GM21423 (cell line): ENCODE measurements around the gene BACE2.
"Not testable (repeated sequence)": the region's sequence is repeated elsewhere in the genome, so short reads cannot be mapped to it uniquely, and the experiment has no call there.

Source experiments
- ATAC-seq: cut with Tn5 transposase; IDR thresholded peaks from one replicate; pipeline ENCODE4 v1.9.1; 2021; ENCODE audit warnings: mild to moderate bottlenecking, moderate library complexity; ENCODE audit not compliant: unreplicated experiment

Gene BACE2

GRCh38 chr21:41182547-41182946 is 14.6 kb downstream of the BACE2 start:
- no peak for ATAC-seq

DNA sequence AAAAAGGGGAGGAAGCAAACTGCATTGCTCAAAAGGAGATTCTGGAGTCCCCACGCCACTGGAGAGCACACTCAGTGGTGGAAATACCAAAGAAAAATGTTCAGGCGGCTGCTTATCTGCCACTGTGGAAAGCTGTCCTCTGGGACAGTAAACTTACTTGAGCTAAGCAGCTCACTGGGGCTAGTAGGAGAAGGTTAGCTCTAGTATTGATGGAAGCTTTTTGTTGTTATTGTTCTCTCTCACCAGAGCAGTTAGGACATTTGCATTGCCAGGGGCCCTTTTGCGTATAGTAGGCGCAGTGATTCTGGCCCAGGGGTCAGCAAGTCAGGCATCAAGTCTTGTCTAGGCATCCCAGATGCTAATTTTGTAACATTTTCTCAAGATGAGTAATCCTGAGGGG is 15.6 kb downstream of the BACE2 start:
- no peak for ATAC-seq

- no peak for ATAC-seq
These were observed 17.8 kb downstream of the BACE2 start for GRCh38 chr21:41185802-41186201.

- ATAC-seq, result no peak
These were observed 19.0 kb downstream of the BACE2 start for GRCh38 chr21:41186755-41187536.

GRCh38 chr21:41187537-41188025 is 19.6 kb downstream of the BACE2 start:
- no peak for ATAC-seq

GRCh38 chr21:41188486-41189149 is 20.7 kb downstream of the BACE2 start:
- ATAC-seq, result no peak

DNA sequence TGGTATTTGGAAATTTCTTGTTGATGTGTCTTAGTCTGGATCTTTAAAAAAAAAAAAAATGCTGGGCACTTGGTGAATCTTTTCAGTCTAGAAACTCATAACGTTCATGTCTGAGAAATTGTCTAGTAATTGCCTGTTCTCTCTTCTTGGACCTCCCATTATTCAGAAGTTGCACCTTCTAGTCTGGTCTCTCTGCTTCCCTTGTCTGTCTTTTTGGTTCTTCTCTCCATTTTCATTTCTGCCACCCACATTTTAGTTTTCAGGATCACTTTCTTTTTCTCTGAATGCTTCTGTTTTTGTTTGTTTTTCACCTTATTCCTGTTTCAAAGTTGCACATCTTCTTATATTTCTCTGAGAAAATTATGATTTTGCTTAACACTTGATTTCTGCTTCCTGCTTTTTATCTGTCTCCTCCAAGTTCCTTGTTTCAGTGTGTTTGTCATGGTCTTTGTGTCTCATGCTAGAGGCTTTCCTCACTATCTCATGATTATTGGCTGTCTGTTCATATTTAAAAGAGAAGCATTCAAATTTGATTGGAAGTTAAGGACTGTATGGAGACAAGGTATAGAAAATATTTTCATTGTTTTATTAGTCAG is 21.3 kb downstream of the BACE2 start:
- no peak for ATAC-seq

DNA sequence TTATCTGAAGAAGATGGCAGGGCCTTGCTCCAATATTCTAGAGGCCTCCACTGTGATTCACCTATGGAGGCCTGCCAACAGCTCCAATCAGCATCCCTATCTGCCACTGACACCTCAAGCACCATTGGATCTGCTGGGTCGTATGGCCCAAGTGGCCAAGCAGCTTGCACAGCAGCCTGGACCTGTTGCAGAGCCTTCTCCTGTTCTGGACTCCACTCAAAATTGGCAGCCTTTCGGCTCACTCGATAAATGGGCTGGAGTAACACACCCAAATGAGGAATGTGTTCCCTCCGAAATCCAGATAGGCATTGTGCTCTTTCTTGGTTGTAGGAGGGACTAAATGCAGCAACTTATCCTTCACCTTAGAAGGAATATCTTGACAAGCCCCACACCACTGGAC is 24.6 kb downstream of the BACE2 start:
- ATAC-seq, result not testable (repeated sequence)

GRCh38 chr21:41195311-41195710 is 27.4 kb downstream of the BACE2 start:
- ATAC-seq, result no peak

DNA sequence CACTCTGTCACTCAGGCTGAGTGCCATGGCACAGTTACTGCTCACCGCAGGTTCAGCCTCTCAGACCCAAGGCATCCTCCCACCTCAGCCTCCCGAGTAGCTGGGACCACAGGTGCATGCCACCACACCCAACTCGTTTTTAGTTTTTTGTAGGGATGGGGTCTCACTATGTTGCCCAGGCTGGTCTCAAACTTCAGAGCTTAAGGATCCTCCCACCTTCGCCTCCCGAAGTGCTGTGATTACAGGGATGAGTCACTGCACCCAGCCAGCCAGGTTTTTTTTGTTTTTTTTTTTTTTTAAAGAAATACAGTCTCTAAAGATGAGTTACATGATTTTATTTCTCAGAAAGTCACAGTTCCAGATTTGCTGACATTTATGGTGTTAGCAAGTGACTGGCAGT is 29.0 kb downstream of the BACE2 start:
- no peak for ATAC-seq

GRCh38 chr21:41197582-41197981 is 29.6 kb downstream of the BACE2 start:
- ATAC-seq, result no peak

DNA sequence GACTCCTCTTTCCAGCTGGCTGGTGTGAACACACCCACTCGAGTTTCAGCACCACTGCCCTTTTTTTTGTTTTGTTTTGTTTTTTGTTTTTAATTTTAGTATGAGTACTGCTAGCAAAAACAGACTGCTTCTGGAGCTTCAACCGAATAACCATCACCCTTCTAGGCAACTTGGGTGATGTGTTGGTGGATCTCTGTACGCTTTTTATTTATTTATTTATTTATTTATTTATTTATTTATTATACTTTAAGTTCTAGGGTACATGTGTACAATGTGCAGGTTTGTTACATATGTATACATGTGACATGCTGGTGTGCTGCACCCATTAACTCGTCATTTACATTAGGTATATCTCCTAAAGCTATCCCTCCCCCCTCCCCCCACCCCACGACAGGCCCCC is 30.7 kb downstream of the BACE2 start:
- ATAC-seq, result not testable (repeated sequence)

GRCh38 chr21:41199123-41199522 is 31.2 kb downstream of the BACE2 start:
- ATAC-seq, result no peak

DNA sequence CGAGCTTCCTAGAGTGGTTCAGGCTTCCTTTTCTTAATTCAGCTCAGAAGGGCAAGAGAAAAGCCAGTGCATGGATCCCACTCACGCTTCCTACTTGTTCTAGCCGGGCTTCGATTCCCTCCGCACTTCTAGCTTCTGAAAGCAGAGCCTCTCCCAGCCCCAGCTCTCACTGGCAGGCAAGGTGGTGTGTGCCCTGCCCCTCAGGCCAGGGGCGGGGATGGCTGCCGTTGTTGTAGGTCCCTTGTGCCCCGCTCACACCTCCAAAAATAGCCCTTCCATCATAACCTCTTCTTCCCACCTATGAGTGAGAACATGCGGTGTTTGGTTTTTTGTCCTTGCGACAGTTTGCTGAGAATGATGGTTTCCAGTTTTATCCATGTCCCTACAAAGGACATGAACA is 31.6 kb downstream of the BACE2 start:
- ATAC-seq, result no peak

DNA sequence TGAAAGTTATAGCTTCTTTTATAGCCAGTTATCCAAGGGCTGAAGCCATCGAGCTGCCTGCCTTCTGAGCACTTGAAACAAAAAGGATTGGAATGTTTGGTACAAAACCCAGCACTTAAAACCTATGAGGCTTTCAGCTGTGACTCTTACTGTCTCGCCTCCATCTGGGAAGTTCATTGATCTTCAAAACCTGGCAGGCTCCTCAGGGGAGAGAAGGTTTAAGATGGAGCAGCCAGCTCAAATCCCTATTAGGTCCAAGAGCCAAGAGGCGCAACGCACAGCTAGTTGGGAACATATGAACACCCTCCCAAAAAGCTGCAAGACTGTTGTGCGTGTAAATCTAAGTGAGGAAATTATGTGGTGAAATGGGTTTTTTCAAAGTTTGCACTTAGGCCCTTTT is 33.4 kb downstream of the BACE2 start:
- ATAC-seq, result no peak

DNA sequence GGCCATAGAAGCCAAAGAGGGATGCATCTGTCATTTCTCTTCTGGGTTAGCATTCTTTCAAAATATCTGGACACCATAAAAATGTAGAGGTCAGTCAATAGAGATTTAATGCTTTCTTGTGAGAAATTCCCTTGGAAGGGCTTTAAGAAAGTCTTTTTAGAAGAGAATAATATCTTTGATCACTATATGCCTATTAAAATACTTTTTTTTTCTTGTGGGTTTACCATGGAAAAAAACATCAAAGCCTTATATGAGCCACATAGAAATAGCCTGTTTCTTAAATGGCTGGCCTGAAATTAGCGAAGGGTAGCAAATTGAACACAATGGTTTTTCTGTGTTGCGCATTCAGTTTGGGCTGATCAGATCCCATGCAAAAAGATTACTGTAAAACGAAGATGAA is 36.8 kb downstream of the BACE2 start:
- no peak for ATAC-seq

- no peak for ATAC-seq
These were observed 39.7 kb downstream of the BACE2 start for GRCh38 chr21:41207401-41208375.

- ATAC-seq, result no peak
These were observed 40.4 kb downstream of the BACE2 start for GRCh38 chr21:41208376-41208763.

DNA sequence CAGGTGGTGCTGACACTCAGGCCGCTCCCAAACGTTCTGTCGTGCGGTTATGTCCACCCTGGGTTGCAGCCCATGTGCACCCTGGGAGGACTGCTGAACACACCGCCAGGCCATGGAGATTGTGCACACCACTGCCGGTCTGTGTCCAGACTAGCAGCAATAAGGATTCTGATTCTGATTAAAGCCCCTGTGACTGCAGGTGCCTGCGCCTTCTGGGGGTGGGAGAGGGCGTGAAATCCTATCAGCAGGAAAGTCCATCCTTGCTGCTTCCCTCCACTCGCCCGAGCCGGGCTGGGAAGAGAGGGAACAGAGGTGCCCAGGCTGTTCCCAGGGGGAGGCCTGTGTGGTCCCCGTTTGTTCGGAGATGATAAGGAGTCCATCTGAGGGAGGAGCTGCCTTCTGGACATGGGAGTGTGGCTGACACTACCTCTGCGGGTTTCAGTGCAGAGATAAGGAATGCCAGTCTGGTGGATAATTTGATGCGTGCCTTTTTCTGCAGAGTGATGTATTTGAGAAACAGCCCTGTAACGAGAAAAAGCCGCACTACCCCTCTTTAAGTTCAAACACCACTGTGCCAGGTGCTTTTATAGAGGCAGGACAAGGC is 41.2 kb downstream of the BACE2 start:
- ATAC-seq, result no peak

DNA sequence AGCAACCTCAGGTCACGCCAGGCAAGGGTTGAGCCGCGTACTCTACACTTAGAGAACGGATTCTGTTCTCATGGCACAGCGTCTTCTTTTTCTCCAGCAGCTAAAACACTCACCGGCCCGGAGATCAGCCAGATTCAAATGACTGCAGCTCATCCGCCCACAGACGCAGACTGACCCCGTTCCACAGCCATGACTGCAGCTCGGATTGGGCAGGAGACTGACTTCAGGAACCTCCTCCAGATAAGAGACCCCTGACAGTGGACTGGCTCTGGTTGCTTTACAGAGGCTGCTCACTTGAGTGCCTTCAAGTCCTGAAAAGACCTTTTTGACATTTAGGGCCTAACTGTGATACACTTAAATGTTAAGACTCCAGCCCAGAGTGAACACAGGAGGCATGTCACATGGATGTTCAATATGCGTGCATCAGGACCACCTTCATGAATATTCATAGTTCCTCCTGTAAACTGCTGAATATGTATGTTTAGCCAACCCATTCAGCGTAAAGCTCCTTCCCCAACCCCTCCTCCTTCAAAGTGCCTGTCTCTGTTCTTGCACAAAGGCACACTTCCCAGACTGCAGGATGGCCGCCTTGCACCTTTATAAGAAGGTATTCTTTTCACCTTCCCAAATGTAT is 42.6 kb downstream of the BACE2 start:
- ATAC-seq, result no peak
